Stimulated activated naive B cell treated with anti-CD40 and anti-IgM and Interleukin-4, amounts not matched to agents 10 μg/mL and 1 μg/mL and 100 μg/mL, for 72 hours (primary cell): Measurements from ENCODE around the gene MTFP1.
A peak's percentile ranks its signal among the peaks of the same experiment; 100 is the strongest.
"Not testable (repeated sequence)": the region's sequence is repeated elsewhere in the genome, so short reads cannot be mapped to it uniquely, and the experiment has no call there.

Experiments used
- ATAC-seq, 2 donors: fragments of 150-1000 bp; cut with Tn5 transposase; replicated peaks; 2 replicates each; pipeline ENCODE4 v1.10.0; 2021; ENCODE audit warnings: moderate library complexity in 1 of 2
- DNase-seq: peaks from one replicate; pipeline ENCODE4 v3.0.0; 2021
- H3K27ac Mint-ChIP-seq: one replicate; pipeline ENCODE4 v1.8.0; 2022; ENCODE audit warnings: mild to moderate bottlenecking, mixed read lengths
- H3K27me3 Mint-ChIP-seq, 2 donors: one replicate each; pipeline ENCODE4 v1.8.0; 2022; ENCODE audit warnings: mixed read lengths in 2 of 2
- H3K36me3 Mint-ChIP-seq, 2 donors: one replicate each; pipeline ENCODE4 v1.8.0; 2022; ENCODE audit warnings: mixed read lengths in 2 of 2, mild to moderate bottlenecking in 1 of 2
- H3K4me1 Mint-ChIP-seq, 2 donors: one replicate each; pipeline ENCODE4 v1.8.0; 2022; ENCODE audit warnings: mixed read lengths in 2 of 2, mild to moderate bottlenecking in 1 of 2
- H3K4me3 Mint-ChIP-seq, 2 donors: one replicate each; pipeline ENCODE4 v1.8.0; 2022; ENCODE audit warnings: mild to moderate bottlenecking in 2 of 2, mixed read lengths in 2 of 2, moderate library complexity in 1 of 2
- H3K9me3 Mint-ChIP-seq, 2 donors: one replicate each; pipeline ENCODE4 v1.8.0; 2022; ENCODE audit warnings: mixed read lengths in 2 of 2, mild to moderate bottlenecking in 1 of 2

Gene MTFP1

DNA sequence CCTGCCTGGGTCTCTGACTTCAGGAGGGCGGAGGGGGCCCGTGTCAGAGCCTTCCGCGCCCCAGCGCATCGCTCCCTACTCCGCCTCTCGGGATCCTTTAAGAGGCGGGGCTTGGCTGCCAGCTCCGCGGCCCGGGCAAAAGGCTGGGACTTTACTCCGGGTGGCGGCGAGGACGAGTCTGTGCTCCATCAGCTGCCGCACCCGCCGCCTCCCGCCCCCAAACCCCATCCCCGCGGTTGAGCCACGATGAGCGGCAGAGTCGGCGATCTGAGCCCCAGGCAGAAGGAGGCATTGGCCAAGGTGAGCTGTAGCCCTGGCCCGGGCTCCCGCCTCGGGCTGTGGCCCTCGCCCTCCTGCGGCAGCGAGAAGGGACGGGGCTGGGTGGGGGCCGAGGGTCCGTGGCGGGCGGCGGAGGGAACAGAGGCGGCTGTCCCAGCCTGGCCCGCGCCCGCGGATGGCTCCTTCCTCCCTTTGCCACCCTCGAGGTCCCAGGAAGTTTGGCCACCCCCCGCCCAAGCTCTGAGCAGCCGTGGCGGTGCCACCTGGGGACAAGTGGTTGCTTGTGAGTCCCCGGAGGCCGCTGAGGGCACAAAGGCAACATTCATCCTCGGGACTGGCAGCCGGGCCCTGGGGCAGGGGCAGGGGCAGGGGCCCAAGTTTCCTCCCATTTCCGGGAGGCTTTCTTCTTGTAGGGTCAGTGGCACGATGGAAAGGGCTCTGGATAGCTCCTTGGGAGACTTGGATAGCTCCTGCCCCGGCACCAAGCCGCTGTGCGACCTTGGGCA, 28.5 kb upstream of the MTFP1 start, which contains the start of gene SEC14L2:
SEC14L2 (plus strand) TSS at position 148 of the 785 bp plus-strand sequence; CDS start at position 247, 99 bp downstream.
- peak; percentile 66 to 70 for ATAC-seq
- no peak for DNase-seq
- Mint-ChIP-seq H3K27me3 (peaks cover 34 to 41% of the 10 kb centered on the region in 2 donors), H3K4me1 (peaks cover 19 to 39% of the 10 kb centered on the region in 2 donors), H3K36me3 (no peaks in the 10 kb centered on the region), H3K4me3 (peak within 1 kb of the TSS; percentile 81 to 88), H3K27ac (peak within 1 kb of the TSS; percentile 47), H3K9me3 (no peaks in the 10 kb centered on the region)

DNA sequence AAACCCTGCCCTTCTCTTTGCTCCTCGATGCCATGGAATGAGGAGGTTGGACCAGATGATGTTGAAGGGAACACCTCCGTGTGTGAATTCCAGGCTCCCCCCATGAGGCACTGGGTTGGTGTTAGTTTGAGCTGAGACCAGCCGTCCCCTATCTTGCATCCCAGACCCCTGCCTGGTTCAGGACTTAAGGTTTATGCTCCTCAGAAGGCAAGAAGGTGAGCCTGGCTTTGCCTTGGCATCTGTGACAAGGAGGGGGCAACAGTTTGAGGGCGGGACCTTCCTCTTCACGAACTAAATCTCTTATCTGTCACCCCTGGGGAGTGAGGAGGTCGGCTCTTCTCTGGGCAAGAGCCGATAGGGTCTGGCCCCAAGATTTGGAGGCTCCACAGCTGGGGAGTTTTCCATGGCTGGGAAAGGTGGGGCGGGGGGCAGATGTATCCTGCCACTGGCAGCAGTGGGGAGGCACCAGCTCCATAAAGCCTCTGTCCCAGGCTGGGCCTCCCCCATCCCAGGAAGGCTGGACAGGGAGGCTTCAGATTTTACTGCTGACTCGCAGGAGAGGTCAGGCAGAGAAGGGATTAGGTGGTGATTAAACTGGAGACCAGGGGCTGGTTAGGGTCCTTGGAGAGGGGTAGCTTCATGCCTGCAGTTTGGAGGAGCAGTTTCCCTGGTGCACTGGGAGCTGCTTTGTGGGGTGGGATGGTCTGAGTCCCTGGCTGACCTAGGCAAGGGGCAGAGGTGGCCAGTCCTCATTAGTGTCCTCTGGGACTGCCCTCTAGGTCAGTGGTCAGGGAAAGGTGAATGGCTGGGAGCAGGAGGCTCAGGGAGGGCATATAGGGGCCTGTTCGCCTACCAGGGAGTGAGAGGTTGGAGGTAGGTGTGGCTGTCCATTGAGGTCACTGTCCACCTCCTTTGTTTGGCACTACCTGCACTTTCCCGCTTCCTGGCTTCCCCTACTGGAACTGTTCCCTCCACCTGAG, 27.6 kb upstream of the MTFP1 start:
- peaks cover 0 to under 1% of the 10 kb centered on the region in 2 donors for H3K36me3 Mint-ChIP-seq
- peaks cover 34 to 41% of the 10 kb centered on the region in 2 donors for H3K27me3 Mint-ChIP-seq
- peaks cover 13 to 32% of the 10 kb centered on the region in 2 donors for H3K4me1 Mint-ChIP-seq
- H3K4me3 Mint-ChIP-seq, result peak overlapping the region; percentile 81 to 88
- no peaks in the 10 kb centered on the region for H3K9me3 Mint-ChIP-seq
- ATAC-seq (peak in 1 of 2 donors; percentile 16), DNase-seq (no peak)
- no peak overlapping the region for H3K27ac Mint-ChIP-seq

DNA sequence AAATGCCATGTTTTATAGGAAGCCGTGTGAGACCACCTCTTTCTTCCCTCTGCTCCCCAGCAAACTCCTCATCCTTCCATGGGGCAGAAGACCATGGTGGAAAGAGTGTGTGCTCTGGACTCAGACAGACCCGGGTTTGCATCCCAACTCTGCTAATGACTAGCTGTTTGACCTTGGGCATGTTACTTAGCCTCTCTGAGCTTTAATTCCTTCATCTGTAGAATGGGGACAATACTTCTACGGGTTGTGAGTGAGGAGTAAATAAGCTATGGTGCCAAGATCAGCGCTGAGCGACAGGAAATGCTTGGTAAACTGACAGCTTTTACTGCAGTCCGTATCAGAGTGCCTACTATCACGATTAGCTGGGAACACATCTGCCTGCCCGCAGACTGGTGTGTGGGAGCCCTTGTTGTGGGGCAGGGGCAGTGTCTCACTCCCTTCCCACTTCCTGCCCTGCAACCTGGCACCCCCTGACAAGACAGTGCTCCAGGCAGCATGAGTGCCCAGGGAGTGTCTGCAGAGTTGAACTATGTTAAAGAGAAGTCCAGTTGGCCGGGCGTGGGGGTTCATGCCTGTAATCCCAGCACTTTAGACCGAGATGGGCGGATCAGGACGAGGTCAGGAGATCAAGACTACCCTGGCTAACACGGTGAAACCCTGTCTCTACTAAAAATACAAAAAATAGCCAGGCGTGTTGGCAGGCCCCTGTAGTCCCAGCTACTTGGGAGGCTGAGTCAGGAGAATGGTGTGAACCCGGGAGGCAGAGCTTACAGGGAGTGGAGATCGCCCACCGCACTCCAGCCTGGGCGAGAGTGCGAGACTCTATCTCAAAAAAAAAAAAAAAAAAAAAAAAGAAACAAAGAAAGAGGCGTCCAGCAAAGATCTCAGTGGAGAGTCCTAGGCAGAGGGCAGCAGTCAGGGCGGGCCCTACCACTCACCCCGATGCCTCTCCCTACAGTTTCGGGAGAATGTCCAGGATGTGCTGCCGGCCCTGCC, 26.6 kb upstream of the MTFP1 start:
- H3K27me3 Mint-ChIP-seq, result peaks cover 34 to 41% of the 10 kb centered on the region in 2 donors
- DNase-seq, result no peak
- peak overlapping the region in 1 of 2 donors; percentile 2 for H3K4me3 Mint-ChIP-seq
- no peaks in the 10 kb centered on the region for H3K9me3 Mint-ChIP-seq
- no peak overlapping the region for H3K27ac Mint-ChIP-seq
- no peak for ATAC-seq
- peaks cover 10 to 27% of the 10 kb centered on the region in 2 donors for H3K4me1 Mint-ChIP-seq
- peaks cover 0 to 3% of the 10 kb centered on the region in 2 donors for H3K36me3 Mint-ChIP-seq

DNA sequence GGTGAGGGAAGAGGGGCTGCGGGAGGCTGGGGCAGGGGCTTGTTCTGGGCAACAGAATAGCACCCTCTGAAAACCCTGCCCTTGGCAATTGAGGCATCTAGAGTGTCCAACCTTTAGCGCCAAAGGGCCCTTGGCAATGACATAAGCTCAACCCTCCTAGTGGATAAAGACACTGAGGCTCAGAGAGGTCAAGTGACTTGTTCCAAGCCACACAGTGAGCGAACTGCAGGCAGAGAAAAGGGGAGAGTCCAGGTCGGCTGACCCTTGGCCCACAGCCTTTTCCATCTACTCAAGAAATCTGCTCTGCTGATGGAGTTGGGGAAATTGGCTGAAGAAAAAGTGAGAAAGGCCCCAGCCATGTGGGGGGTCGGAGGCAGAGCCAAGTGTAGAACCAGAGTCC, 25.9 kb upstream of the MTFP1 start:
- no peak overlapping the region for H3K27ac Mint-ChIP-seq
- peaks cover 10 to 27% of the 10 kb centered on the region in 2 donors for H3K4me1 Mint-ChIP-seq
- no peak for DNase-seq
- H3K27me3 Mint-ChIP-seq, result peaks cover 34 to 41% of the 10 kb centered on the region in 2 donors
- no peaks in the 10 kb centered on the region for H3K9me3 Mint-ChIP-seq
- no peak for ATAC-seq
- peaks cover 0 to 3% of the 10 kb centered on the region in 2 donors for H3K36me3 Mint-ChIP-seq
- no peak overlapping the region for H3K4me3 Mint-ChIP-seq

DNA sequence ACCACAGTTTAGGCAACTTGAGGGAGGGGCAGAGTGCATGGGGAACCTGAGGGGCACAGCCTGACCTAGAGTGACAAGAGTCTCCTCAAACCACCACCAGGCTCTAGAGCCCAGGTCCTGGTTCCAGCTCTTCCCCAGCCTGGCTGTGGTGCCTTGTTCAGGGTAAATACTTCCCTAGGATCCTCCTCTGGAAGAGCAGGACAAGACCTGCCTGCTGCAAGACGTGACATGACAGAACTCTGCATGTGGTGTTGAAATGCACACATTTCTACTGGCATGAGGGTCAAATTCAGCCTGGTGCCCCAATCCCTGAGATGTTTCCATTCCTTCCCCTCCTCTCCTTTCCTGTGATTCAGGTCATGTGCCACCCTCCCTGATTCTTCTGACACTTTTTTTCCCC, 25.4 kb upstream of the MTFP1 start:
- no peak overlapping the region for H3K27ac Mint-ChIP-seq
- H3K4me1 Mint-ChIP-seq, result peaks cover 10 to 27% of the 10 kb centered on the region in 2 donors
- ATAC-seq, result no peak
- H3K4me3 Mint-ChIP-seq, result no peak overlapping the region
- H3K9me3 Mint-ChIP-seq, result no peaks in the 10 kb centered on the region
- no peak for DNase-seq
- peaks cover 0 to 3% of the 10 kb centered on the region in 2 donors for H3K36me3 Mint-ChIP-seq
- H3K27me3 Mint-ChIP-seq, result peaks cover 34 to 41% of the 10 kb centered on the region in 2 donors

DNA sequence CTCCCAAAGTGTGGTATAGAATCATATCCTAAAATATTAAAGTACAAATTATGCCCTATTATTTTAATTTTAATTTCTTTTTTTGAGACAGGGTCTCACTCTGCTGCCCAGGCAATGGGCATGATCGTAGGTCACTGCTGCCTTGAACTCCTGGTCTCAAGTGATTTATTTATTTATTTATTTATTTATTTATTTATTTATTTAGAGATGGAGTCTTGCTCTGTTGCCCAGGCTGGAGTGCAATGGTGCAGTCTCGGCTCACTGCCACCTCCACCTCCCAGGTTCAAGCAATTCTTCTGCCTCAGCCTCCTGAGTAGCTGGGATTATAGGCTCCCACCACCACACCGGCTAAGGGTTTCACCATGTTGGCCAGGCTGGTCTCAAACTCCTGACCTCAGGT, 24.5 kb upstream of the MTFP1 start:
- H3K9me3 Mint-ChIP-seq, H3K4me3 Mint-ChIP-seq, DNase-seq, ATAC-seq, H3K36me3 Mint-ChIP-seq, H3K27ac Mint-ChIP-seq: not testable (repeated sequence)
- Mint-ChIP-seq H3K27me3 (peaks cover 28 to 32% of the 10 kb centered on the region in 2 donors), H3K4me1 (peaks cover 10 to 27% of the 10 kb centered on the region in 2 donors)

DNA sequence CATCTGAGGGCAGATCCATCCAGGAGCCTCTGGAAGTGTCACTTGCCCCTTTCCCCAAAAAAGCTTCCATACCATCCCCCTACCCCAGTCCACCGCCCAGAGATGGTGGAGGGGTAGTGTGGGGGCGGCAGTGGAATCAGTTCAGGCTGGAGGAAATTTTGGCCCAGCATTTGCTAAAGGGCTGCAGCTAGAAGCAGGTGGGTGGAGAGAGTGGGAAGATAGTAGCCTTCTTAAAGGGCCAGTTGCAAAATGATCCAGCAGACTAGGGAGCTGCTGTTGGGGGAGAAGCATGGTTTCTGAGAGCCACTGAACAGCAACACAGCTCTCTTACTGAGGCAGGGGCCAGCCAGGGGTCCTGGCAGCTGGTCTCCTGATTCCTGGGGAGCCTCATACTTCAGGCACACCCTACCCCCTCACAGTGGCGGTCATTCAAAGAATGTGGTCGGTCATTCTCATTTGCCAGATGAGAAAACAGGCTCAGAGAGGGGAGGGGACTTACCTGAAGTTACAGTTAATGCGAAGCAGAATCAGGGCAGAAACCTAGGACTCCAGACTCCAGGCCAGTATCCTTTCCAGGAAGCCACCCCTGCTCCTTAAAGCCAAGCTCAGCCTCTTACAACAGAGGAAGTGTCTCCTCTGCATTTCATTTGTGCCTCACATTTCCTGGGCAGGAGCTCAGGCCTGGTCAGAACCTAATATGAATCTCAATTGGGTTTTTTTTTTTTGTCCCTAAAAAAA, 23.4 kb upstream of the MTFP1 start:
- ATAC-seq (no peak), DNase-seq (no peak)
- no peak overlapping the region for H3K4me3 Mint-ChIP-seq
- H3K27me3 Mint-ChIP-seq, result peaks cover 18 to 21% of the 10 kb centered on the region in 2 donors
- H3K9me3 Mint-ChIP-seq, result no peaks in the 10 kb centered on the region
- H3K36me3 Mint-ChIP-seq, result peaks cover 1 to 6% of the 10 kb centered on the region in 2 donors
- H3K27ac Mint-ChIP-seq, result no peak overlapping the region
- H3K4me1 Mint-ChIP-seq, result peaks cover 3 to 16% of the 10 kb centered on the region in 2 donors

DNA sequence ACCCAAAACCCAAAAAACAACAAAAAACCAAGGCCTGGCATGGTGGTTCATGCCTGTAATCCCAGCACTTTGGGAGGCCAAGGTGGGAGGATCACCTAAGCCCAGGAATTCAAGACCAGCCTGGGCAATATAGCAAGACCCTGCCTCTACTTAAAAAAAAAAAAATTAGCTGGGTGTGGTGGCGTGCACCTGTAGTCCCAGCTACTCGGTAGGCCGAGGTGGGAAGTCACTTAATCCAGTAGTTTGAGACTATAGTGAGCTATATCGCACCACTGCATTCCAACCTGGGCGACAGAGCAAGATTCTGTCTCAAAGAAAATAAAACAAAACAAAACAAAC, 22.8 kb upstream of the MTFP1 start:
- ATAC-seq, result not testable (repeated sequence)
- H3K4me1 Mint-ChIP-seq, result peaks cover under 1 to 12% of the 10 kb centered on the region in 2 donors
- peaks cover 14 to 15% of the 10 kb centered on the region in 2 donors for H3K27me3 Mint-ChIP-seq

DNA sequence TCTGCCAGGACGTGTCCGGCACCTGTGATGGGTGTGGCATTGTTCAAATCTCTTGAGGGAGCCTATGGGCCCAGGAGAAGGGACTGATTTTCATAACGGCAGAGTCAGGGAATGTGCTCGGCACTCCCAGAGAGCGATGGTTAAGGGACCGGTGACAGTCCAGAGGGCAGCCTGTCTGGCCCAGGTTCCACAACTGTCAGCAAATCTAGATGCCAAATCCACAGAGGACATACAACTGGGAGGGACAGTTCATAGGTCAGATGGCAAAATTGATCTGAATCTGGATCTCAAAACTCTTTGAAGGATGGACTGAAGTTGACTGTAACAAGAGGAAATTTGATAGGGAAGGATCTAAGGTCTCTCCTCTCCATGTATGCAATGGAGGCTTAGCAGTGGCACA, 21.3 kb upstream of the MTFP1 start:
- no peak overlapping the region for H3K27ac Mint-ChIP-seq
- no peak overlapping the region for H3K4me3 Mint-ChIP-seq
- ATAC-seq, result no peak

More for the DNA sequence above, 22.8 kb upstream of the MTFP1 start:
- DNase-seq, H3K36me3 Mint-ChIP-seq, H3K9me3 Mint-ChIP-seq, H3K4me3 Mint-ChIP-seq, H3K27ac Mint-ChIP-seq: not testable (repeated sequence)

DNA sequence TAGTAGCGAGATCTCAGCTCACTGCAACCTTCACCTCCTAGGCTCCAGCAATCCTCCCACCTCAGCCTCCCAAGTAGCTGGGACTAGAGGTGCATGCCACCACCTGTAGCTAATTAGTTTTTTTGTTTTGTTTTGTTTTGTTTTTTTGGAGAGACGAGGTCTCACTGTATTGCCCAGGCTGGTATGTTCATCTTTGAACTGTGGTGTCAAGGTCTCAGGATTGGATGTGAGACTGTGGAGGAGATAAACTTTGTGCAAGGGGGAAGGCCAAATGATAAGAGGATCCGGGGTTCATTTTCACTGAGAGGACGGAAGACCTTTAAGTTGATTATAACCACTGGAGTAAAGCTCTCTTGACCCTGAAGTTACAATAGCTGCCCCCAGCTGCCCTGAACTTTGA, 19.8 kb upstream of the MTFP1 start:
- ATAC-seq (no peak), DNase-seq (no peak)
- Mint-ChIP-seq H3K27ac (no peak overlapping the region), H3K36me3 (peaks cover 1 to 11% of the 10 kb centered on the region in 2 donors), H3K9me3 (no peaks in the 10 kb centered on the region), H3K4me1 (peaks cover 0 to 6% of the 10 kb centered on the region in 2 donors), H3K27me3 (no peaks in the 10 kb centered on the region), H3K4me3 (no peak overlapping the region)

More for the DNA sequence above, 21.3 kb upstream of the MTFP1 start:
- Mint-ChIP-seq H3K9me3 (no peaks in the 10 kb centered on the region), H3K4me1 (peaks cover 0 to 6% of the 10 kb centered on the region in 2 donors), H3K36me3 (peaks cover 1 to 8% of the 10 kb centered on the region in 2 donors), H3K27me3 (no peaks in the 10 kb centered on the region)
- DNase-seq, result no peak

DNA sequence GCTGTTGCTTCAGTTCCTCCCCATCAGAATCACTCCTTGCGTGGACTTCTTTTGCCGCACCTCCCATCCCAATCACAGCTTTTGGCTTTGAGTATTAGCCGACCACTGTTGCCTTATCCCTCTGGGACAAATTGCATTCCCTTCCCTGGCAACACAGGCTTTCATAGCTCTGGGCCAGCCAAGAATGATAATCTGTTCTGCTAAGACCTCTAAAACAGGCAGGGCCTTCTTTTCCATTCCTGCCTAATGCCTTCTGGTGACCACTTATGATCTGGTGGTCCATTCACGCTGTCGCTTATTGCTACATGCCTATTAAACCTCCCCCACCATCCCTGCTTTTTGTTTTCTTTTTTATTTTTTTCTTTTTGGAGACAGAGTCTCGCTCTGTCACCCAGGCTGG, 19.2 kb upstream of the MTFP1 start:
- H3K4me3 Mint-ChIP-seq, result no peak overlapping the region
- H3K9me3 Mint-ChIP-seq, result no peaks in the 10 kb centered on the region
- no peak overlapping the region for H3K27ac Mint-ChIP-seq
- ATAC-seq, result no peak
- DNase-seq, result no peak
- H3K4me1 Mint-ChIP-seq, result peaks cover 0 to 6% of the 10 kb centered on the region in 2 donors
- peaks cover 1 to 11% of the 10 kb centered on the region in 2 donors for H3K36me3 Mint-ChIP-seq
- H3K27me3 Mint-ChIP-seq, result no peaks in the 10 kb centered on the region

DNA sequence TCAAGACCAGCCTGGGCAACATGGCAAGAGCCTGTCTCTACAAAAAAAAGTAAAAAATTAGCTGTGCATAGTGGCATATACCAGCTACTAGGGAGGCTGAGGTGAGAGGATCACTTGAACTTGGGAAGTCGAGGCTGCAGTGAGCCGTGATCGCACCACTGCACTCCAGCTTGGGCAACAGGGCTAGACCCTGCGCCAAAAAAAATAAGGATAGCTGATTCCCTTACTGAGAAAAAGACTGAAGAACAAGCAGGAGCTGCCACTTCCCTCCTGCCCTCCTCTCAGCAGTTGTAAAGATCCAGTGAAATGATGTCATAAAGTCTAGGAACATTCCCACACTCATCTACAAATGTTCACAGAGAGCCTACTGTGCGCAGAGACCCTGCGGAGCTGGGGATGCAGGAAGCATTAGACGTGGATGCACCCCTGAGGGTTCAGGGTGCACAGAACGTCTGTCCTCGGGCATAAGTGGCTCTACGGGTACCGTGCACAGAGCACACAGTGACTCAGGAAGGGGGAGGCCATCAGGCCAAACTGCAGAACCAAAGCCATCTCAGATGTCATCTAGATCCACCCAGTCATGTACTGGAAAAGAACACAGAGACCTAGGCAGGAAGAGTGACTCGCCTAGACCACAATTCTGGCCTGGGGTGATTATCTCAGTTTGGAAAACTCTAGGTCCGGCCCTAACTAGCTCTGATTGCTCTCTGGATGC, 17.0 kb upstream of the MTFP1 start:
- H3K36me3 Mint-ChIP-seq, result peaks cover 4 to 20% of the 10 kb centered on the region in 2 donors

More for the DNA sequence above, 17.0 kb upstream of the MTFP1 start:
- Mint-ChIP-seq H3K27ac (no peak overlapping the region), H3K4me3 (no peak overlapping the region), H3K4me1 (no peaks in the 10 kb centered on the region), H3K27me3 (no peaks in the 10 kb centered on the region), H3K9me3 (no peaks in the 10 kb centered on the region)
- DNase-seq (no peak), ATAC-seq (no peak)
